CD8-positive, alpha-beta memory T cell (primary cell): Measurements from ENCODE around the gene SLC22A23. TPM values are rescaled to one million over a fixed set of nuclear protein-coding genes. Genes with fewer than 3 reads are reported as not detected.
A peak's percentile ranks its signal among the peaks of the same experiment; 100 is the strongest.

Source experiments
- CTCF ChIA-PET: fragments of 350-600 bp; sonication (Branson Sonifier 250); formaldehyde crosslinking; loops from one replicate; lab custom pipeline; 2021; ENCODE audit warnings: antibody characterized with exemption; lab: Charles Lee
- POLR2A ChIA-PET: fragments of 350-600 bp; sonication (Branson Sonifier 250); formaldehyde crosslinking; loops from one replicate; lab custom pipeline; 2021; ENCODE audit warnings: antibody characterized with exemption; lab: Charles Lee
- DNase-seq, 5 donors: peaks; one replicate each; pipeline versions ENCODE4 v3.0.0 to v3.0.0-alpha.2; 2020 to 2022; ENCODE audit warnings: mixed read lengths in 1 of 5
- H3K27ac ChIP-seq: one replicate; pipeline ENCODE4 v1.7.0; 2013; ENCODE audit warnings: low read depth, mild to moderate bottlenecking, low read length, moderate library complexity
- H3K27me3 ChIP-seq: 2 replicates; pipeline ENCODE4 v1.7.0; 2013; ENCODE audit warnings: low read length, mild to moderate bottlenecking; ENCODE audit not compliant: insufficient read depth, poor library complexity, severe bottlenecking
- H3K36me3 ChIP-seq: 2 replicates; pipeline ENCODE4 v1.7.0; 2013; ENCODE audit warnings: mild to moderate bottlenecking, low read length, moderate library complexity; ENCODE audit not compliant: insufficient read depth
- H3K4me1 ChIP-seq: 2 replicates; pipeline ENCODE4 v1.7.0; 2013; ENCODE audit warnings: mild to moderate bottlenecking, low read length, moderate library complexity; ENCODE audit not compliant: insufficient read depth
- H3K4me3 ChIP-seq: 2 replicates; pipeline ENCODE4 v1.7.0; 2013; ENCODE audit warnings: mild to moderate bottlenecking, low read length
- H3K9me3 ChIP-seq: 2 replicates; pipeline ENCODE4 v1.7.0; 2013; ENCODE audit warnings: mild to moderate bottlenecking, low read length
- H3K27ac Mint-ChIP-seq, 8 donors: one replicate each; pipeline ENCODE4 v1.8.0; 2020 to 2021; ENCODE audit warnings: mixed read lengths in 8 of 8, mild to moderate bottlenecking in 6 of 8, inconsistent platforms in 3 of 8, moderate library complexity in 3 of 8
- H3K27me3 Mint-ChIP-seq, 2 donors: one replicate each; pipeline ENCODE4 v1.8.0; 2020 to 2021; ENCODE audit warnings: mixed read lengths in 2 of 2, mild to moderate bottlenecking in 1 of 2, moderate library complexity in 1 of 2
- H3K36me3 Mint-ChIP-seq, 3 donors: one replicate each; pipeline ENCODE4 v1.8.0; 2020 to 2021; ENCODE audit warnings: mixed read lengths in 3 of 3, inconsistent platforms in 1 of 3, mild to moderate bottlenecking in 1 of 3
- H3K4me1 Mint-ChIP-seq, 3 donors: one replicate each; pipeline ENCODE4 v1.8.0; 2020 to 2021; ENCODE audit warnings: mixed read lengths in 3 of 3, inconsistent platforms in 1 of 3, mild to moderate bottlenecking in 1 of 3
- H3K4me3 Mint-ChIP-seq, 7 donors: one replicate each; pipeline ENCODE4 v1.8.0; 2020 to 2021; ENCODE audit warnings: mixed read lengths in 7 of 7, mild to moderate bottlenecking in 6 of 7, moderate library complexity in 4 of 7, inconsistent platforms in 2 of 7
- H3K9me3 Mint-ChIP-seq, 5 donors: one replicate each; pipeline ENCODE4 v1.8.0; 2020 to 2022; ENCODE audit warnings: mixed read lengths in 5 of 5, mild to moderate bottlenecking in 3 of 5, moderate library complexity in 2 of 5, inconsistent platforms in 1 of 5
- polyA plus RNA-seq: library from polyadenylated mRNA; unstranded; fragments of 300-500 nt; fragmentation: Illumina TruSeq; gene quantifications from one replicate; pipeline ENCODE4 v1.2.3, GENCODE V29; 2021
- total RNA-seq, 2 experiments: library from RNA; stranded (reverse); gene quantifications; one replicate each; pipeline ENCODE4 v1.2.3, GENCODE V29; 2021

The SLC22A23 gene
- total and polyA plus RNA-seq, 3 experiments from 2014 or later: 0.39 to 0.78 (median 0.47) TPM

DNA sequence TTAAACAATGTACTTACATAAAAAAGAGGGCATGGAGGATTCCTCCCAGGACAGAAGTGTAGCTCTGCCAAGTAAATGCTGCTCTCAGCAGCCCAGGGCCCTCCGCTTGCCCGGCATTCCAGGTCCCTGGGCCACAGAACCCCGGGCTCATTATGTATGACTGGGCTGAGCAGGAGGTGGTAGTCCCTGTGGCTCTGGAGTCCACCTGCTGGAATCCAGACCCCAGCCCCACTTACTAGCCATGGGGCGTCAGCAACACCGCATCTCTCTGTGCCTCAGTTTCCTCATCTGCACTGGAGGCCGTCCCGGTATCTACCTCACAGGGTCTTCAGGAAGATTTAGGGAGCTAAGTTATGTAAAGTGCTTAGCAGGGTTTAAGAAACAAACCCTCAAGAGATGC is 142.7 kb downstream of the SLC22A23 start:
- no peaks in the 10 kb centered on the region for H3K27me3 ChIP-seq
- H3K4me3 ChIP-seq: no peak overlapping the region
- H3K4me1 Mint-ChIP-seq: peaks cover 16 to 18% (median 17%) of the 10 kb centered on the region in 3 donors
- no peak overlapping the region for H3K4me3 Mint-ChIP-seq
- H3K4me1 ChIP-seq: peaks cover 22% of the 10 kb centered on the region
- H3K36me3 Mint-ChIP-seq: no peaks in the 10 kb centered on the region
- ChIA-PET CTCF (no interaction called here), POLR2A (no interaction called here)
- H3K9me3 Mint-ChIP-seq: no peaks in the 10 kb centered on the region
- no peaks in the 10 kb centered on the region for H3K9me3 ChIP-seq
- H3K27ac ChIP-seq: no peak overlapping the region
- no peak for DNase-seq
- no peak overlapping the region for H3K27ac Mint-ChIP-seq
- H3K27me3 Mint-ChIP-seq: peaks cover 8 to 25% of the 10 kb centered on the region in 2 donors
- H3K36me3 ChIP-seq: no peaks in the 10 kb centered on the region

DNA sequence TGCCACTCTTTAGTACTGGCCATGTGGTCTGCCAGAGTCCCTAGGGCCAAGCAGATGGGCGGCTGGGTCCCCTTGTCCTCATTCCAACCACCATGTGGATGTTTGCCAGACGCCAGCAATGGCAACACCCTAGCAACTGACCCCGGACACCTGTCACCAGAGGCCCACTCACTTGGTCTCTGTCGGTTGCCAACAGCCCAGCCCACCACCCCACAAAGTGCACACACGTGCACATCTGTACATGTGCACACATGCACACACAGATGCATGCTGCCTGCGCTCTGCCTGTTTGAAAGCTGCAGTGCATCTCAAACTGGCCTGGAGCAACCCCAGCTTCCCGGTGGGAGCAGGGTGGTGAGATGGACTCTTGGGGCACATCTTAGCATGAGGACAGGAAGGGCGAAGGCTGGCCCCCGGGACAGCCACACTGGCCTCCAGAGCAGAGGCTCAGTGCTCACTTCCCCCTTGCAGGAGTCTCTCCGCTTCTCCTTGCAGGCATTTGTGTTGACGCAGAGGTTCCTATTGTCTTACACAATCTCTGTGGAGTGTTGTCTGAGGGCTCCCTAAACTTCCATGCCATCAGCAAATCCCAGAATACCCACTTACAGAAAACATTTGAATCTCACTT is 144.1 kb downstream of the SLC22A23 start:
- no peaks in the 10 kb centered on the region for H3K36me3 ChIP-seq
- no peak overlapping the region for H3K4me3 ChIP-seq
- H3K27me3 Mint-ChIP-seq: peaks cover 5 to 26% of the 10 kb centered on the region in 2 donors
- H3K27ac Mint-ChIP-seq: no peak overlapping the region
- peaks cover 9% of the 10 kb centered on the region for H3K4me1 ChIP-seq
- H3K27ac ChIP-seq: no peak overlapping the region
- H3K9me3 Mint-ChIP-seq: no peaks in the 10 kb centered on the region
- H3K4me3 Mint-ChIP-seq: no peak overlapping the region
- peaks cover 2 to 4% (median 2%) of the 10 kb centered on the region in 3 donors for H3K4me1 Mint-ChIP-seq
- POLR2A ChIA-PET: no interaction called here
- no peaks in the 10 kb centered on the region for H3K9me3 ChIP-seq
- CTCF ChIA-PET: no interaction called here
- no peaks in the 10 kb centered on the region for H3K36me3 Mint-ChIP-seq
- no peaks in the 10 kb centered on the region for H3K27me3 ChIP-seq
- no peak for DNase-seq

DNA sequence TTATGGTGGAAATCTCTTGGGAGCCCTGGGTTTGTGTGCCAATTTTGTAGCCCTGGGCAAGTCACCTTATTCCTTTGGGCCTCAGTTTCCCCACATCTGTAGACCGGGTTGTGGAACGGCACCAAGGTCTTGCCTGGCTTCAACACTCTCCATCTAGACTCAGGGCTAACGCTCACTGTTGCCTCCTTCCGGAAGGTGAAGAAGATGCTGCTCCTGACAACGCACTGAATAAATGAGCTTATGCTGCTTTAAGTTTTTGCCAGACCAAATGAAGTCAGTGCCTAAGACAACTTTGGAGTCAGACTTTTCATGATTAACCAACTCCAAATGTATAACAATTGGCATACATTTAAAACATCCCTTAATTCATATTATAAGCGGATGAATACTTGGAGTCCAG is 145.0 kb downstream of the SLC22A23 start:
- POLR2A ChIA-PET: no interaction called here
- no peaks in the 10 kb centered on the region for H3K4me1 Mint-ChIP-seq
- Histone ChIP-seq H3K36me3 (no peaks in the 10 kb centered on the region), H3K27ac (no peak overlapping the region), H3K9me3 (no peaks in the 10 kb centered on the region), H3K4me1 (peaks cover under 1% of the 10 kb centered on the region), H3K4me3 (no peak overlapping the region), H3K27me3 (no peaks in the 10 kb centered on the region)
- H3K9me3 Mint-ChIP-seq: no peaks in the 10 kb centered on the region
- H3K27ac Mint-ChIP-seq: no peak overlapping the region
- H3K27me3 Mint-ChIP-seq: peaks cover 2 to 20% of the 10 kb centered on the region in 2 donors
- no peak overlapping the region for H3K4me3 Mint-ChIP-seq
- no peaks in the 10 kb centered on the region for H3K36me3 Mint-ChIP-seq
- CTCF ChIA-PET: no interaction called here
- no peak for DNase-seq

DNA sequence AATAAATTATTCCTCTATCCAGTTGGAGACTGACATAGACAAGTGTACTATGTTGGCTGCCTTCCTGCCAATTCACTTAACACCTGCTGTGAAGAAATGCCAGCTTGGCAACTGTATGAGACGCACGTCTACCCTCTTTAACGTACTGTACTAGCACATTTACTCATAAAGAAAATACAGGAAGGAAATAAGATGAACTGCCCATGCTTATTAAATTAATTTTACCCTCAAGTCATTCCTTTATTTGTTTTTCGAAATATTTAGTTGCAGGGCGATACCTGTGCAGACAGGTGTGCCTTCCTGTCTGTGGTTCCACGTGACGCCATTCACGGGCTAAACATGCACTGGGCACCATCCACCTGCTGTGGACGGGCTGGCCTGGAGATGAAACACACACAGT is 146.1 kb downstream of the SLC22A23 start:
- Mint-ChIP-seq H3K27me3 (peaks cover 5 to 29% of the 10 kb centered on the region in 2 donors), H3K9me3 (peaks cover 0 to 3% (median 0%) of the 10 kb centered on the region in 5 donors)

DNA sequence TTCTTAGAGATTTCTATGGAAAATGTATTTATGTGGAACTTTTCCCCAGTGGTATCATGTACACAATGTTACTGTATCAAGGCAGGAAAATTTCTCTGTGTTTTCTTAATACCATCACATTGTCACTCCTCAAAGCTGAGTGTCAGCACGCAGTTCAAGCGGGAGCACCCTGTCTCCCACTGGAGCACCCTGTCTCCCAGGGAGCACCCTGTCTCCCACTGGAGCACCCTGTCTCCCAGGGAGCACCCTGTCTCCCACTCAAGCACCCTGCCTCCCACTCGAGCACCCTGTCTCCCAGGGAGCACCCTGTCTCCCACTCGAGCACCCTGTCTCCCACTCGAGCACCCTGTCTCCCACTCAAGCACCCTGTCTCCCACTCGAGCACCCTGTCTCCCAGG is 146.8 kb downstream of the SLC22A23 start:
- Histone ChIP-seq H3K27me3 (no peaks in the 10 kb centered on the region), H3K27ac (no peak overlapping the region), H3K4me3 (no peak overlapping the region), H3K9me3 (no peaks in the 10 kb centered on the region), H3K36me3 (no peaks in the 10 kb centered on the region), H3K4me1 (no peaks in the 10 kb centered on the region)
- Mint-ChIP-seq H3K27me3 (peaks cover 7 to 35% of the 10 kb centered on the region in 2 donors), H3K27ac (no peak overlapping the region), H3K36me3 (no peaks in the 10 kb centered on the region), H3K4me3 (no peak overlapping the region), H3K9me3 (peaks cover 0 to 7% (median 0%) of the 10 kb centered on the region in 5 donors), H3K4me1 (no peaks in the 10 kb centered on the region)
- ChIA-PET CTCF (no interaction called here), POLR2A (no interaction called here)
- DNase-seq: no peak

More for the DNA sequence above, 146.1 kb downstream of the SLC22A23 start:
- no peak overlapping the region for H3K27ac ChIP-seq
- POLR2A ChIA-PET: no interaction called here
- no peak overlapping the region for H3K4me3 ChIP-seq
- no peaks in the 10 kb centered on the region for H3K9me3 ChIP-seq
- H3K4me3 Mint-ChIP-seq: no peak overlapping the region
- no peaks in the 10 kb centered on the region for H3K27me3 ChIP-seq
- no peak overlapping the region for H3K27ac Mint-ChIP-seq
- H3K36me3 Mint-ChIP-seq: no peaks in the 10 kb centered on the region
- no peaks in the 10 kb centered on the region for H3K36me3 ChIP-seq
- CTCF ChIA-PET: no interaction called here
- H3K4me1 Mint-ChIP-seq: no peaks in the 10 kb centered on the region
- no peak for DNase-seq
- H3K4me1 ChIP-seq: no peaks in the 10 kb centered on the region

DNA sequence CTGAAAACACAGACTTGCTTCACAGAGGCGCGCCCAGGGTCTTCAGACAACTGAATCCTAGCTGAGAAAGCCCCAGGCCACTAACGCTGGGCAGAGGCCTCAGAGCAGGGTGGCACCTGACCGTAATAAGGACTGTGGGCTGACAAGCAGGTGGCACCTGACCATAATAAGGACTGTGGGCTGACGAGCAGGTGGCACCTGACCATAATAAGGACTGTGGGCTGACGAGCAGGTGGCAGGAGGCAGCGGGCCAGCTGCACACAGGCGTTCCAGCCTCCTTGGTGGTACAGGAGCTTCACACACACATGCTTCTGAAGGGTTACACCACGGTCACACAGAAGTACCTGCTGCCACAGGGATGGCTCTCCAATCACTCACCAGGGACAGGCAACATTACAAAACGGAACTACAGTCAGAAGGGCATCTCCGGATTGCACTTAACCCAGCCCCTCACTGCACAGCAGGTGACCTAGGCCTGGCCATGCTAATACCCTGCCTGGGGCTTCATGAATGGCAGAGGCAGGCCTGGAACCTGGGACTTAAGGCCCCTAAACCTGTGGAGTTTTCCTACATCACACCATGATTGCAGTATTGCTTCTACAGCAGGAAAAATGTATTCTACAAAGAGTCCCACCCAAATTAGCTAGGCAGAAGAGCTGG is 147.3 kb downstream of the SLC22A23 start:
- Histone ChIP-seq H3K27me3 (no peaks in the 10 kb centered on the region), H3K27ac (no peak overlapping the region), H3K4me3 (no peak overlapping the region), H3K36me3 (no peaks in the 10 kb centered on the region), H3K9me3 (no peaks in the 10 kb centered on the region), H3K4me1 (no peaks in the 10 kb centered on the region)
- H3K27ac Mint-ChIP-seq: no peak overlapping the region
- no peaks in the 10 kb centered on the region for H3K36me3 Mint-ChIP-seq
- ChIA-PET POLR2A (no interaction called here), CTCF (no interaction called here)
- no peaks in the 10 kb centered on the region for H3K4me1 Mint-ChIP-seq
- DNase-seq: no peak
- peaks cover 0 to 7% (median 2%) of the 10 kb centered on the region in 5 donors for H3K9me3 Mint-ChIP-seq
- peaks cover 7 to 36% of the 10 kb centered on the region in 2 donors for H3K27me3 Mint-ChIP-seq
- no peak overlapping the region for H3K4me3 Mint-ChIP-seq

DNA sequence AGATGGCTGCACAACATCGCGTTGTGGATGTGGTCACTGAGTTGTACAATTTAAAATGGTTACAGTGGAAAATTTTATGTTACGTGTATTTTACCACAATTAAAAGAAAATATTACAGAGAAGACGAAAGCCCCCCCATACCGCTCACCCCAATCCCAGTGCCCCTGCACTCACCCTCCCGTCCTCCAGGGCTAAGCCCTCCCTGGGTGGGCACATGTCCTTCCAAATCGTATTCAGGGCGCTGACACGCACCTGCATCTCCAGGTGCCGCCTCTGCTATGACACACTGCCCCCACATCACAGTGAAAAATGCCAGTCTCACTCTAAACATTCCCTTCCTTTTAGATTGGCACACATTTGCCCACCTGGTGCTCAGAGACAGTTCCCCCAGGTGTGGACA is 148.7 kb downstream of the SLC22A23 start:
- CTCF ChIA-PET: no interaction called here
- H3K36me3 Mint-ChIP-seq: no peaks in the 10 kb centered on the region

DNA sequence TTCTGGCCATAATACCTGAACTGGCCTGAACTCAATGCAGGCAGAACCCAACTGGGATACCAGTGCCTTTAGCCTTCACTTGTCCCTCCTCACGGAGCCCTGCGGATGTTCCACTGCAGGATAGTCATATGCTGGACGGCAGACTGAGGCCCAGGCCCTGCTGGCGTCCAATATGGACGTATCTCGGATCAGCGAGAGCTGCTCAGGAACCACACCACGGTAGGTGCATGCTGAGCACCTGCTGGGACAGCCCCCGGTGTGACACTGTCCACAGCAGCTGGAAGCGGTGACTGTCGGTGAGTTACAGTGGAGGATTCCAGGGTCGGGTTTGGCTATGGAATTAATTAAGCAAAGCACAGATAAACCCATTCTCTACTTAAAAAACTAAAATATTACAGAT is 149.4 kb downstream of the SLC22A23 start:
- no peaks in the 10 kb centered on the region for H3K36me3 Mint-ChIP-seq
- H3K27me3 ChIP-seq: no peaks in the 10 kb centered on the region
- no peaks in the 10 kb centered on the region for H3K9me3 ChIP-seq
- no peaks in the 10 kb centered on the region for H3K4me1 Mint-ChIP-seq
- no peak for DNase-seq
- no peak overlapping the region for H3K27ac ChIP-seq
- H3K4me3 Mint-ChIP-seq: peak overlapping the region in 1 of 7 donors; percentile 60
- H3K36me3 ChIP-seq: no peaks in the 10 kb centered on the region
- peaks cover 0 to 7% (median 4%) of the 10 kb centered on the region in 5 donors for H3K9me3 Mint-ChIP-seq
- no peaks in the 10 kb centered on the region for H3K4me1 ChIP-seq
- no peak overlapping the region for H3K27ac Mint-ChIP-seq
- no peak overlapping the region for H3K4me3 ChIP-seq
- POLR2A ChIA-PET: no interaction called here
- H3K27me3 Mint-ChIP-seq: peaks cover 22 to 57% of the 10 kb centered on the region in 2 donors
- CTCF ChIA-PET: no interaction called here

More for the DNA sequence above, 148.7 kb downstream of the SLC22A23 start:
- H3K27ac ChIP-seq: no peak overlapping the region
- H3K9me3 ChIP-seq: no peaks in the 10 kb centered on the region
- POLR2A ChIA-PET: no interaction called here
- no peaks in the 10 kb centered on the region for H3K36me3 ChIP-seq
- H3K27me3 ChIP-seq: no peaks in the 10 kb centered on the region
- Mint-ChIP-seq H3K4me3 (no peak overlapping the region), H3K27me3 (peaks cover 15 to 50% of the 10 kb centered on the region in 2 donors), H3K9me3 (peaks cover 0 to 7% (median 4%) of the 10 kb centered on the region in 5 donors), H3K27ac (peak overlapping the region in 1 of 8 donors; percentile 23), H3K4me1 (no peaks in the 10 kb centered on the region)
- no peak for DNase-seq
- no peaks in the 10 kb centered on the region for H3K4me1 ChIP-seq
- no peak overlapping the region for H3K4me3 ChIP-seq
